NCI-H446 treated with DMSO at 0.1 percent for 48 hours (cell line): ENCODE data around the gene MASTL.

ENCODE experiments used
- DNase-seq: peaks from one replicate; lab custom pipeline; 2025; lab: John Stamatoyannopoulos, UW

MASTL gene

GRCh38 chr10:27225642-27226257, 70.6 kb downstream of the MASTL start:
- no peak for DNase-seq

- DNase-seq, result no peak
These were observed 74.9 kb downstream of the MASTL start for GRCh38 chr10:27230022-27230421.

GRCh38 chr10:27235706-27236105, 80.6 kb downstream of the MASTL start:
- DNase-seq, result no peak
